ENCODE results near the gene TENM4. TPM values are rescaled to one million over a fixed set of nuclear protein-coding genes. Genes with fewer than 3 reads are reported as not detected.

Gene TENM4
- total RNA-seq, 1 donor from 2014 or later, result 43.2 TPM

- H3K27me3 Mint-ChIP-seq (ENCODE audit: low read depth), result no peaks in the 10 kb centered on the region
- TF ChIP-seq CTCF (conservative IDR thresholded peaks at IDR 0.05), result no peak
- no peak overlapping the region for H3K27ac Mint-ChIP-seq (ENCODE audit: unreplicated experiment)
- H3K4me1 Mint-ChIP-seq, result peaks cover 51% of the 10 kb centered on the region
- DNase-seq (ENCODE audit: low read depth, low spot score), result no peak
- no peaks in the 10 kb centered on the region for H3K36me3 Mint-ChIP-seq (ENCODE audit: low read depth)
- H3K9me3 Mint-ChIP-seq, result no peaks in the 10 kb centered on the region
- no peak overlapping the region for H3K4me3 Mint-ChIP-seq
These were observed 354.8 kb downstream of the TENM4 start for GRCh38 chr11:79086056-79086455.

GRCh38 chr11:79084382-79084781 is 356.4 kb downstream of the TENM4 start:
- Mint-ChIP-seq H3K36me3 (ENCODE audit: low read depth) (no peaks in the 10 kb centered on the region), H3K4me1 (peaks cover 59% of the 10 kb centered on the region), H3K4me3 (no peak overlapping the region), H3K27ac (ENCODE audit: unreplicated experiment) (no peak overlapping the region), H3K27me3 (ENCODE audit: low read depth) (no peaks in the 10 kb centered on the region), H3K9me3 (no peaks in the 10 kb centered on the region)
- no peak for TF ChIP-seq CTCF (conservative IDR thresholded peaks at IDR 0.05)
- no peak for DNase-seq (ENCODE audit: low read depth, low spot score)

GRCh38 chr11:79083352-79083751 is 357.5 kb downstream of the TENM4 start:
- Mint-ChIP-seq H3K27me3 (ENCODE audit: low read depth) (no peaks in the 10 kb centered on the region), H3K27ac (ENCODE audit: unreplicated experiment) (no peak overlapping the region), H3K36me3 (ENCODE audit: low read depth) (no peaks in the 10 kb centered on the region), H3K4me1 (peaks cover 52% of the 10 kb centered on the region), H3K9me3 (no peaks in the 10 kb centered on the region), H3K4me3 (no peak overlapping the region)
- DNase-seq (ENCODE audit: low read depth, low spot score), result no peak
- TF ChIP-seq CTCF (conservative IDR thresholded peaks at IDR 0.05), result no peak

GRCh38 chr11:79082907-79083306 is 357.9 kb downstream of the TENM4 start:
- Mint-ChIP-seq H3K9me3 (no peaks in the 10 kb centered on the region), H3K27me3 (ENCODE audit: low read depth) (no peaks in the 10 kb centered on the region), H3K4me3 (no peak overlapping the region), H3K36me3 (ENCODE audit: low read depth) (no peaks in the 10 kb centered on the region), H3K27ac (ENCODE audit: unreplicated experiment) (no peak overlapping the region), H3K4me1 (peaks cover 53% of the 10 kb centered on the region)
- TF ChIP-seq CTCF (conservative IDR thresholded peaks at IDR 0.05), result no peak
- no peak for DNase-seq (ENCODE audit: low read depth, low spot score)

- Mint-ChIP-seq H3K36me3 (ENCODE audit: low read depth) (no peaks in the 10 kb centered on the region), H3K9me3 (no peaks in the 10 kb centered on the region), H3K27ac (ENCODE audit: unreplicated experiment) (no peak overlapping the region), H3K4me3 (no peak overlapping the region), H3K27me3 (ENCODE audit: low read depth) (no peaks in the 10 kb centered on the region), H3K4me1 (peaks cover 53% of the 10 kb centered on the region)
- DNase-seq (ENCODE audit: low read depth, low spot score), result no peak
- no peak for TF ChIP-seq CTCF (conservative IDR thresholded peaks at IDR 0.05)
These were observed 358.6 kb downstream of the TENM4 start for GRCh38 chr11:79082280-79082679.
